GM19099 (cell line): Measurements from ENCODE around the gene CNNM4.

Experiments
- POLR2A ChIP-seq: IDR thresholded peaks from 3 replicates; pipeline ENCODE4 v1.6.1; 2011; ENCODE audit warnings: low read depth; ENCODE audit not compliant: insufficient read length; ENCODE audit errors: extremely low read depth

The CNNM4 gene

DNA sequence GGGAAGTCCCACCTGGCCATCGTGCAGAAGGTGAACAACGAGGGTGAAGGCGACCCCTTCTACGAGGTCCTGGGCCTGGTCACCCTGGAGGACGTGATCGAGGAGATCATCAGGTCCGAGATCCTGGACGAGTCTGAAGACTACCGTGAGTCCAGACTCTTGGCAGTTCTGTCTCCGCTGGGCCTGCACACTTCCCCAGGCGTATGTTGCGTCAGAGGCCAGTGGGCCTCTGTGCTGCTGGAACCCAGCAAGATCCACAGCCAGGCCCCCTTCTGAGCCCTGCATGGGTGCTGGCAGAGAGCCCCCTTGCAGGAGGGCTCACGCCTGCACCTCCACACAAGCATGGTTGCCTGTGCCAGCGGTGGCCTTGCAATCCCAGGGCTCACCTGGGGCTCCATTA is 64.4 kb downstream of the CNNM4 start:
- TF ChIP-seq POLR2A = no peak

DNA sequence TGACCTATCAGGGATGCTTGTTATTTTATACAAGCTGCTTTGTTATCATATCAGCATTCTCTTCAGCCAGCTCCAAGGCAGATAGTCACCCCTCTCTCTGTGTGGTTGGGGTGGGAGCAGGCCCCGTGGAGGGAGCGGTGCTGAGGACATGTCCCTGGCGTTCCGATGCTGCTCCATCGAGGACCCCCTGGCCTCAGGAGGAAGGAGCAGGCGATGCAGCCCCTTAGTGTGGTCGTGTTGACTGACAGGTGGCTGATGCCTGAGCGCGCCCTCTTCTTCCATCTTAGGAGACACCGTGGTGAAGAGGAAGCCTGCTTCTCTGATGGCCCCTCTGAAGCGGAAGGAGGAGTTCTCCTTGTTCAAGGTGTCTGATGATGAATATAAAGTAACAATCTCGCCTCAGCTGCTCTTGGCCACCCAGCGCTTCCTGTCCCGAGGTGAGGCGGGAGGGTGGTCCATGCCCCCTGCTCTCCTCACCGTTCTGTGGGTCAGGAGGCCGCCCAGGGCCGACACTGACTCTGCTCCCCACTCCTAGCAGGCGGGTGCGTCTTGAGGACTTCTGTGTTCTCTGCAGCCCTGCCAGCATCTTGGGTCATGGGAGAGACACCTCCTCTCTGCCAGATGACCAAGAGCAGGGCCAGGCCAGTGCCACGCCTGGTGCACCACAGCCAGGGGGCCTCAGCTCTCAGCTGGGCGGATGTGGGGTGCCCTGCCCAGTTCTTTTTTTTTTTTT is 66.0 kb downstream of the CNNM4 start:
- TF ChIP-seq POLR2A = no peak

DNA sequence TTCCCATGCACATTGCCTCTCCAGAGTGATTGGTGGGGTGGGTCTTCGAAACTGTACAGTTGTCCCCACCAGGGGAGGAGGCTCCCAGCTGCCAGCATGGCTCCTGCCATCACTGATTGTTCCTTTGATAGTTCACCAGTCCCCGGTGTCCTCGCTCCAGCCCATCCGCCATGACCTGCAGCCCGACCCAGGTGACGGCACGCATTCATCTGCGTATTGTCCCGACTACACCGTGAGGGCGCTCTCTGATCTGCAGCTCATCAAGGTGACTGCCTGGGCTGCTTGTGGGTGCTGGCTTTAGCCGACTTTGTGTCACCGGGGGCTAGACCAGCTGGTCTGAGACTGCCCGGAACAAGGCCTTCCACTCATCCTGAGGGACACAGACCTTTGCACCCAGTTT is 67.7 kb downstream of the CNNM4 start:
- no peak for TF ChIP-seq POLR2A

DNA sequence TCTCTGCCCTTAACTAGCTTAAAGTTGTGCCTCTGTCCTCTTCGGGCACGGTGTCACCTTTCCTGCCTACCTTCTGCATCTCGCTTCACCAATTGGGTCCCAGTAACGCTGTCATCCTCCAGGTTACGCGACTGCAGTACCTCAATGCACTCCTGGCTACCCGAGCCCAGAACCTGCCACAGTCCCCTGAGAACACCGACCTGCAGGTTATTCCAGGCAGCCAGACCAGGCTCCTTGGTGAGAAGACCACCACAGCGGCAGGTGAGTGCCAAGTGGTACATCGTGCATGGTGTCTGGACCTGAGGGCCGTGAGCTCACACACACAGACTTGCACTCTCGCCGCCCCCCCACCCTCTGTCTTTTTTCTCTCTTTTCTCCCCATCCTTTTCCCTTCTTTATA is 68.2 kb downstream of the CNNM4 start:
- TF ChIP-seq POLR2A = no peak

DNA sequence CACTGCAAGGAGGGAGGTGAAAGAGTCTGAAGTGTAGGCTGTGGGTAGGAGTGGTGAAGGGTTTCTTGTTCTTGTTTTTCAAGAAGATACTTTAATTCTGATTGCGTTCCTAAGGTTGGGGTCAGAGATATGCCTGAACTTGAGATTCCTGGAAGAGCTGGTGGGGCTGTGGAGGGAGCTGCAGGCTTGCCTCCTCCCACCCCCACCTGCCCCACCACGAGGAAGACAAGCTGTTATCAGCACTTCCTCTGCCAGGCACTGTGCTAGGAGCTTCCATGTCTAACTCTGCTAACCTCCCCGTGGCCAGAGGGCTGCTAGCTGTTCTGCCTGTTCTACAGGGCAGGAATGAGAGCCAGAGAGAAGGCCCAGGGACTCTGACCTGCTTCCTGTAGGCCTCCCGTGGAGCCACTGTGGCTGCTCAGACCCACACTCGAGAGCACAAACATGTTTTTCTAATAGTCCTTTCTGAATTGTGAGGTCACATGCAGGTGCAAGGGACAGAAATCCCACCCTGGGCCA is 69.4 kb downstream of the CNNM4 start:
- no peak for TF ChIP-seq POLR2A

DNA sequence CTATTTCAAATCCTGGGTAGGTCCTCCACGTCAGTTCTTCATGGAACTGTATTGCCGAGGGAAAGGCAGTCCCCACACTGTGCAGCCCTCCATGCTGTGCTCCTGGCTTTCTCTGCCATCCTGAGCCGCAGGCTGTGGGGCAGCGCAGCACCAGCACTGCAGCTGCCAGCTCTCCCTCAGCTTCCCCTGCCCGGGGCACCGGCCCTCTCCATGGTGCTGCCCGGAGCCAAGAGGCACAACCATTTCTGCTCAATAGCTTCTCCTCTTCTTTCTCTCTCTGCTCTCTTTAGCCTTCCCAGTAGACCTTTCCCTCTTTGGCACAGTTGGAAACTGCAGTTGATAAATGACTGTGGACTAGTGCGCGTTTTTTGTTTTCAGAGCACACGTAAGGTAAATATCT is 71.0 kb downstream of the CNNM4 start:
- no peak for TF ChIP-seq POLR2A

DNA sequence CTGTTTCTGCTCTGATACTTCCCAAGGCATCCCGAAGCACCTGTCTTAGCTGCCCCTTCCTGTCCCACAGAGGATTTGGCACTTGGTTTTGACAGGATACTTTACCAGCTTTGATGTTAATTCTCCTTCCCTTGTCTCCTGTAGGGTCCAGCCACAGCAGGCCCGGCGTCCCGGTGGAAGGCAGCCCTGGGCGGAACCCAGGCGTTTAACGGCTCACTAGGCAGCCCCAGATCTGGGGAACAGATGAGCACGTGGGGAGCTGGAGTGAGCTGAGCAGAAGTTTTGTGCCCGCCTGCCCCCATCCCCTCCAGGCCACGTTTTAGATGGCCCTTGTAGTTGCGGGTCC is 71.7 kb downstream of the CNNM4 start:
- TF ChIP-seq POLR2A = no peak

DNA sequence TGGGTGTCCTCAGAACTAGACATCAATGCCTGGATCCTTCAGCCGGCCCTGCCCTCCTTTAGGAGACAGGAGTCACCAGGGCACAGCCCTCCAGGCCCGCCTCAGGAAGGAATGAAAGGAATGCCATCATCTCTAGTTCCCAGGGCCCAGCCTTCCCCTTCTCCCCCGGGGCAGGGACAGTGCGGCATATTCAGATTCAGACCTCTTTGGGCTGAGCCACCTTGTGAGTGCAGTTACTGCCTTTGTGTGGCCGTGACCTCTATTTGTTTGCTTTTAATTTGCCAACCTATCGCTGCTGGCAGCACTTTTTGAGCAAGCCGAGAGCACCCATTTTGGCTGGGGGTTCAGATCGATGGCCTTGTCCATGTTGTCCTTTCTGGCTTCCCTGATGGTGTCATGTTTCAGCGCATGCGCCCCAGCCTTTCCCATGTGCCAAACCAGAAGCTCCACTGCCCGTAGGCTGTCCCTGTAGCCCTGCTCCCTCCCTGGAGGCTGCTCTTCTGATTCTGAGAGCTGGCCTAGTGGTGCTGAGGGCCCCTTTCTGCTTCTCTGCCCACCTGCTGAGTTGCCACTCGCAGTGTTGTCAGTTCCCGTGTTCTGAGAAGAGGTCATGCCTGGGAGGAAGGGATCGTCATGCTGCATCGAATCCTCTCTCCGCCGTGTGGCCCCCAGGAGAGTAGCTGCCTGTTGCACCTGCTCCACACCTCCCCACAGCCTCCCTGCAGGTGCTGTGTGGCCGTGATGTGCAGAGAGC is 72.2 kb downstream of the CNNM4 start:
- no peak for TF ChIP-seq POLR2A

DNA sequence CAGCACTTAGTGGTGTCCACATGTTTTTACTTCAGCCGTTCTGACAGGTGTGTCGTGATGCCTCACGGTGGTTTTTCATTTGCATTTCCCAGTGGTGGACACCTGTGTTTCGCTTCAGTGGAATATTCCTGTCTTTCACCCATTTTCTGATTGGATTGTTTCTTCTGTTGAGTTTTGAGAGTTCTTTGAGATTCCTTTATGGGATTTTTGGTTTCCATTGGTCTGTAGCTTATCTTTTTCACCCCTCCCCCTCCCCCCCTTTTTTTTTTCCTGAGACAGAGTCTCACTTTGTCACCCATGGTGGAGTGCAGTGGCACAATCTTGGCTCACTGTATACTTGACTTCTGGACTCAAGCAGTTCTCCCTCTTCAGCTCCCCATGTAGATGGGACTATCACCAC is 75.1 kb downstream of the CNNM4 start:
- TF ChIP-seq POLR2A = no peak

DNA sequence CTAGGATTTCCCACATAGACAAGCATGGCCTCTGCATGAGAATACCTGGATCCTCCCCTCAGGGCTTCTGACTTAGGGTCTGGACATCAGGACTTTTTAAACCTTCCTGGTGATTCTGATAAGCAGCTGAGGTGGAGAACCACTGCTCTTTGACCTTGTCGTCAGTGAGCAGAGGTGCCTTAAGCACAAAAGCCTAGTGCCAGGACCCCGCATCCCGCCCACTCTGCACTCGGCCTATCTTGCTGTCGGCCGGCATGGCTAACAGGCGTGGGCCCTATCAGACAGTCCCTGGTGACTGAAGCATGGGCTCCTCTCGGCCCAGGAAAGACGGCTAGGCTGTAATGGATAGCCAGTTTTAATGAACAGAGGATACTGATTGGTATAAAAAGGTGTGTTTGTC is 76.9 kb downstream of the CNNM4 start:
- no peak for TF ChIP-seq POLR2A

DNA sequence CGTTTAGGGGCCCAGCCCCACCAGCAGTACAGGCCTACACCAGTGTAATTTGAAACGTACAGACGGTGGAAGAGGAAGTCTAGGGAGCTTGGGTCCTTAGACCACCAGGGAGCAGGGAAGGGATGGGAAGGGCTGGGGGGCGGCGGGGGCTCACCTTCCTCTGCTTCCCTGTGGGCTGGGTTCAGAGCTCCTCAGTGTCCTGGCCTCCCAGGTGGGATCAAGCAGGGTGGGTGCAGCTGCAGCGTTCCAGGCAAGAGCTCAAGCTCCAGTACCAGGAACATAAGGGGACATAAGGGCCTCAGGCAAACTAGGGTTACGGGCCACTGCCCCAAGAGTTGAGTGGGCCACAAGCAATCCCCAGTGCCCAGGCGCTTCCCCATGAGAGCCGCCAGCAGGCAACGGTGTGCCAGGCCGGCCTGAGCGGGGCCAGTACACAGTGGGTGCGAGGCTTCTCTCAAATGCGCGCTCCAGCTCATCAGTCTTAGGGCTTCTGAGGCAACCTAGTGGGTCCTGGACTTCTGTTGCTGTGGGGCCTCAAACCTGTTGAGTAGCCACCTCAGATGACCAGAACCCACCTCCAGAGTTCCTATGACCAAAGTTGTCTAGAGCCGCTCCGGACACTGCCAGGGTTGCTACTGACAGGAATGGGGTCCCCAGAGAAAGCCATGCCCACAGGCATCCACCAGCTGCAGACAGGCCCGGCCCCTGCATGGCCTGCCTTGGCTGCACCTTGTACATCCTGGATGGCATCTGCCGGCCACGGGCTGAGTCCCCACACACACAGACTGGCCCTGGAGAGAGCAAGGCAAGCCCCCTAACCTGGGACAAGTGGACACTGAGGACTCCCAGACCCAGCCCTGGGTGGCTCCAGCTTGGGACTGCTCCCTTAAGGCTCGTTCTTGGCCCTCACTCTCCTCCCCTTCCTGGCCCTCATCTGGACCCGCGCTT is 77.9 kb downstream of the CNNM4 start:
- TF ChIP-seq POLR2A = no peak

DNA sequence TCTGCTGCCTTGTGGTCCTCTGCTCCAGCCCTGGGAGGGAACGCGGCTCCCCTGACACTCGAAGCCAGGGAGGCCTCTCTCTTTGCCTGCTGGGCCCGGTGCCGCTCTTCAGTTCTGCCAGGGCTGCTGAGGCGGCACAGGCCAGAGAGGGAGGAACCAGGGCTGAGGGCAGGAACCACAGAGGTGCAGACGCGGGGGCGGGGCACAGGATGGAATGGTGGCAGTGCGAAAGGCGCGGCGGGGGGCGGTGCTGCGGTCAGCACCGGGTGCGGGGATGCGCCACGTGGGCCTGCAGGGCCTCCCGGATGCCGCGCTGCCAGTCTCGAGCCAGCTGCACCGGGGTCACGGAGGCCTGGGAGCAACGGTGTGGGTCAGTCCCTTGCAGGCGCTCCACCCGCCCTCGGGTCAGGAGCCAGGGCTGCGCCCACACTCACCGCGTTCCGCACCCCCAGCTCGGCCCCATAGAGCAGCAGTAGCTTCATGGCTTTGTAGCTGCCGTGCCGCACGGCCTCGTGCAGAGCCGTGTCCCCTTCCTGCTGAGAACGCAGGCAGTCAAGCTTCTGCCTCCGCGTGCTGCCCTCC is 78.7 kb downstream of the CNNM4 start:
- TF ChIP-seq POLR2A = no peak

DNA sequence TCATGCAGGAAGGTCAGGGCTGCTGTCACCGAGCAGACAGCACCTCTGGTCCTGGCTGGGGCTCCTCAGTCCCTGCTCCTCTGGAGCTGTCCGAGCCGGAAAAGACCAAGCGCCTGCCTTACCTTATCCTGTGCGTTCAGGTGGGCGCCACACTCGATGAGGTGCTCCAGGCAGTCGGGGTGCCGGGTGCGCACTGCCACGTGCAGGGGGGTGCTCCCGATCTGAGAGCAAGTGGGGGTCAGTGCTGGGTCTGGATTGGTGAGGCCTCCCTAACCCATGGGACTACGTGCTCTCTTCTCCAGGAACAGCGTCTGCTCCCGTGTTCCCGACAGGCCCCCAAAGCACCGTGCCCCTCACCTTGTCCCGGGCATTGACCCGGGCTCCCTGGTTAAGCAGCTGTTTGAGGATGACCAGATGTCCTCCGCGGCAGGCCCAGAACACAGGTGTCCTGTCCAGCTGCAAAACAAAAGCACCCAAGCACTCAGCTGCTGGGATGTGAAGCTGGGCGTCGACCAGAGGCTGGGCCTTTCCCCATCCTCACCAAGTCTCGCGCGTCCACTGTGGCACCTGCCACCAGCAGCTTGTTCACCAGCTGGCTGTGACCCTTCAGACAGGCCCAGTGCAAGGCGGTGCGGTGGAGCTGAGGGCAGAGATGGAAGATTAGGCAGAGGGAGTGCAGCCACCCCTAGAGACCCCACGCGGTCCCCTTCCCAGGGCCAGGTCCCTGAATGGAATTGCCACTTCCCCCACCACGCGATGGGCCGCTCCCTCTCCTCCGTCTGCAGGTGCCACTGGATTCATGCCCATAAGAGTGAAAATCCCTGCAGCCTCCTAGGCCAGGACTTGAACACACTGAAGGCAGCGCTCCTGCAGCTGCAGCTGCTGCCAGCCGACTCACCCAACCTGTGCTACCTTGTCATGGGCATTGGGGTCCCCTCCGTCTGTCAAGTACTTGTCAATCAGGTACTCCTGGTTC is 79.5 kb downstream of the CNNM4 start:
- no peak for TF ChIP-seq POLR2A

DNA sequence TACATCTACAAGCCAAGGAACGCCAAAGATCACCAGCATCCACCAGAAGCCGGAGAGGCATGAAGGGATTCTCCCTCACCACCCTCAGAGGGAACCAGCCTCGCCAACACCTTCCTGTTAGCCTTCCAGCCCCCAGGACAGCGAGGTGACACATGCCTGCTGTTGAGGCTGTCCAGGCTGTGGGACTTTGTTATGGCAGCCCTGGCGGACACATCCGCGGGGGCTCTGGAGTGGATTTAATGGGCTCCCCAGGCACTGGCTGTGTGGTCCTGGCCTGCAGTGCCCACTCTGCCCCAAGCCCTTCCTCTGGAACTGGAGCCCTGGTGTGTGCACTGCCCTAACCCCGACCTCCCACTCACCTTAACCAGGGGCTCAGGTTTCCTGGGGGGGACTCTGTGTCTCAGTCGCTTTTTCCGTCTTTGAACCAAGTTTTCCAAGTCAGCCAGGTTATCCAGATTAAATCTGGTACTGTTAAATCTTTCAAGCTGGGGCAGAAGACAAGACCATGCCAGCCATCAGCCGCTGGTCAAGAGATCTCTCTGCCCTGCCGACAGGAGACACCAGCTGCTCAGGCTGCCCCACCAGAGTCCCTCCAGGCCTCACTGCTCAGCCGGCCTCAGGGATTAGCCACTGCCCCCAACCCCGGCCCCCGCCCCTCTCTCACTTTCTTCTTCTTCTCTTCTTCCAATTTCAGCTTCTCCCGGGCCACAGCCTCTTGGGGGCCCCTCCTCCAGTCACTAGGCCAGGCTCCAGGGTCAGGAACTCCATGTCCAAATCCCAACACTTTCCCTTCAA is 81.2 kb downstream of the CNNM4 start:
- no peak for TF ChIP-seq POLR2A

DNA sequence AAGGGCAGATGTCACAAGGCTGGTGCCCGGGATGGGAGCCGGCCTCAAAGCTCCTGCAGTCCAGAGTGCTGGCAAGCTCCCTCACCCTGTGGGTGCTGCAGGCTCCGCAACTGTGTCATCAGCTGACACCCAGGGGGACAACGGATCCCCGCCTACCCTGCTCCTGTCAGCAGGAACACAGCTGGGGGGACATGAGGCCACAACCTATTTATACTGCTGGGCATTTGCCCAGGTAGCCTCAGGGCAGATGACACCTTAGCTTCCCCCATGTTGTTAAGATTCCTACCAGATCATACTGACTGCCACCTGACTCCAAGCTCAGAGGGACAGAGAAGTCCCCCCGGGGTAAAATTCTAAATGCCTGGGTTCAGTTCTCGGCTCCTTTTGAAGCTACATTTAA is 81.9 kb downstream of the CNNM4 start:
- no peak for TF ChIP-seq POLR2A
